Upper lobe of left lung (tissue), 4 donors: ENCODE results near the gene TAC3.
A peak's percentile ranks its signal among the peaks of the same experiment; 100 is the strongest.

Experiments used
- CTCF ChIP-seq, 6 experiments: fragments of 450-650 bp in 4 of 6; fragments of 200-600 bp in 2 of 6; sonication (generic) in 2 of 6; IDR thresholded peaks; one replicate each; pipeline ENCODE4 v1.5.1; 2016 to 2019; ENCODE audit warnings: antibody characterized with exemption in 6 of 6
- POLR2A ChIP-seq, 4 donors: fragments of 450-650 bp; IDR thresholded peaks; one replicate each; pipeline ENCODE4 v1.5.1; 2016 to 2017; ENCODE audit warnings: antibody characterized with exemption in 4 of 4, mild to moderate bottlenecking in 2 of 4

GRCh38 chr12:56987551-56988053 is 28.7 kb downstream of the TAC3 start:
- no peak for TF ChIP-seq POLR2A (IDR thresholded peaks at IDR 0.05)
- peak; percentile 91 to 95 (median 92) for TF ChIP-seq CTCF (IDR thresholded peaks at IDR 0.05)
